GM20431 (cell line): ENCODE data around the gene HESX1.

ENCODE experiments used
- in situ Hi-C: fragments of 300-500 bp; cut with MseI, MboI; formaldehyde crosslinking; loops from one replicate; pipeline ENCODE4 v1.15.0; 2020; ENCODE audit warnings: low sequenced_read_pairs; ENCODE audit not compliant: unreplicated experiment

The HESX1 gene

DNA sequence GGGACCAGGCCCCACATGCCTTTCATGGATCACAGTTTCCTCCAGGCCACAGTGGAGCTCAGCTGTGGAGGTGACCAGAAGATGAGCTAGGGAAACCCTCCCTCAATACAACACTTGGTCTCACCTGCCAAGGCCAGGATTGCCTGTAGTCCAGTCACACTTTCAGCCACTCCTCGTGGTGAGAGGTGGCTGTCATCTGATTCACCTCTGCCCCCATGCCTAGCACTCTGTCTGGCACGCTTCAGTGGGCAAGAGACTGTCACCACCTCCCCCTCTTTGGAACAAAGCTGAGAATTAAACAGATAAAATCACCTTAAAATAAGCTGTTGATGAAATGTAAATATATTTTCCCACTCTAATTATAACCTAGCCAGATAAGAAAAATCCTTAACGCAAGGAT, 30.7 kb downstream of the HESX1 start:
- in situ Hi-C loops, result no loop called here

DNA sequence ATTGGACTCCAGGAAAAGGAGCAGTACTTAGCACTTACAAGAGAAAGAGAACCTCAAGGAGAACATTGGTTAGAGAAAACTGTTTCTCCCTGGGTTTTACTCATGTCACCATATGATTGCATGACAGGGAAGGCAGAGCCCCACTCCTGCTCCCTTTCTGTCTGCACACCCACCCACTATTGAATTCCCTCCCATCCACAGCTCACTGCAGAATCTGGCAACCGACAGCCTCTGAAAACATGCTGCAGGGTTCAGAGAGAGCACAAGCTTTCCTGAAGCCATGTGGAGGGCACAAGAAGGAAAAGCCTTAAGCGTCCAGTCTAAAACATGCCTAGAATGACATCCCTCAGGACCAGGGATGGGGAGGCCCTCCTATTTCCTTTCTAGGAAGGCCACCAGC, 31.6 kb downstream of the HESX1 start:
- in situ Hi-C loops, result no loop called here

DNA sequence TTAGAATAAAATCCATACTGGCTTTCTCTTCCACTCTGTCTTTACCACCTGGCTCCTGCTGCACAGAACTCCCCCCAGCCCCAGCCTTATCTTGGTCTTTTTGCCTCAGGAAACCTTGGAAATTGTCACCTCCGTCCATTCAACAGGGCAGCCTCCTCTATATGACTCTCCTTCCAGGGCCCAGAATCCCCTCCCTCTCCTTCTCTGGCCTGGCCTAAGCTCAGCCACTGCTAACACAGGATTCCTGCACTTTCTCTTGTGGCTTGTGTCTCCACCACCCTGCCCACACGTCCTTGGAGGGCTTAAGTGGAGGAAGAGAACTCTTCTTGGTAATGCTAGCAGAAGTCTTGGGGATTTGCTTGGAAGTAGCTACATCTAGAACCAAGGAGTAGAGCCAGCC, 33.1 kb downstream of the HESX1 start:
- in situ Hi-C loops, result no loop called here

DNA sequence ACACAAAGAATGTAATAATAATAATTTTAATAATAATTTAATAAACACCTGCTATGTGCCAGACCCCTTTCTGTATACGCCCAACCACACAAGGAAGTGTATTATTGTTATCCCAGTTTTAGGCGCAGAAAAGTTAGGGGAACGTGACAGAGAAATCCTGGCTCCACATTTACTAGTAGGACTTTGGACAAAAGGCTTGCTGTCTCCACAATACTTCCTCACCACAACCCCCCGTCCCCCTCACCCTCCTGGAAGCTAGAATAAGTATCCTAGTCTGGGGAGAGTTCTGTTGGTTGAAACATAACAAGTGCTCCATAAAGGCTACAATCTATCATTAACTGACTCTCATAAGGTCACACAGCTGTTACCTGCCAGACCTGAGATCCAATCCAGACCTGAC, 34.1 kb downstream of the HESX1 start:
- in situ Hi-C loops, result no loop called here

DNA sequence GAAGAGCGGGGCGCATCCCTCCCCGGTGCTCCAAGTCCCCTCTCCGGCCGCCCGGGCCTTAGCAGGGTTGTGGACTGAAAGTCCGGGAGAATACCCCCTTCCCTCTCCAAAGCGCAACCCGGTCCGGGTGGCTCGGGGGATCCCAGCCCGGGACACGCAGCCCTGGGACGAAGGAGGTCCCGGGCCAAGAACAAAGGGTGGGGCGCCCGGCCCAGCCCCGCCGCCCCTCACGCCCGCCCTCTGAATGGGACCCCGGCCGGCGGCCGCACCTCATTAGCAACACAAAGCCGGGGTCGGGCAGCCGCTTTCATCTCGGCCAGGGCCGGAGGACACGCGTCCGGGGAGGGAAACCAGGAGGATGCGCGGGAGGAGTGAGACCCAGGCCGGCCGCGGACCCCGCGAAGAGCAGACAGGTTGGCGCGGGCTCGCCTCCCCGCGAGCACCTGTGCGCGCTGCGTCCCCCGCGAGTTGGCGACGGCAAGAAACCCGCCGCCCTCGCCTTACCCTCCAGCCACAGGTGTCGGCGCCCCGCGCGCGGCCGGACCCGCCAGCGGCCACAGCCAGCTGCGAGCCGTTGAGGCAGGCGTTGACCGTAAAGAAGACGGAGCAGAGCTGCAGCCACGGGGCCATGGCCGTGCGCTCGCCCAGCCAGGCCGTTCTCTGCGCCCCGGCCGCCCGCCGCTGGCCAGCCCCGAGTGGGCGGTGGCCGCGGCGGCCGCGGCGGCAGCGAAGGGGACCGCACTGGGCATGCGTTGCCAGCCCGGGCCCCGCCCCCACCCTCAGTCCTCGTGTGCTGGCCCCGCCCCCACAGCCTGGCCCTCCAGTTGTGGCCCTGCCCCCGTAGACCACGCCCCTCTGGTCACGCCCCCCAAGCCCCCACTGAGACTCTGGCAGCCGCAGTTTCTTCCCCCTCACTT, 34.9 kb downstream of the HESX1 start, which contains the start of gene IL17RD:
TSS of gene IL17RD (minus strand) at position 697 of the 917 bp plus-strand sequence. CDS start at position 630, 67 bp downstream.
- in situ Hi-C loops, result no loop called here

DNA sequence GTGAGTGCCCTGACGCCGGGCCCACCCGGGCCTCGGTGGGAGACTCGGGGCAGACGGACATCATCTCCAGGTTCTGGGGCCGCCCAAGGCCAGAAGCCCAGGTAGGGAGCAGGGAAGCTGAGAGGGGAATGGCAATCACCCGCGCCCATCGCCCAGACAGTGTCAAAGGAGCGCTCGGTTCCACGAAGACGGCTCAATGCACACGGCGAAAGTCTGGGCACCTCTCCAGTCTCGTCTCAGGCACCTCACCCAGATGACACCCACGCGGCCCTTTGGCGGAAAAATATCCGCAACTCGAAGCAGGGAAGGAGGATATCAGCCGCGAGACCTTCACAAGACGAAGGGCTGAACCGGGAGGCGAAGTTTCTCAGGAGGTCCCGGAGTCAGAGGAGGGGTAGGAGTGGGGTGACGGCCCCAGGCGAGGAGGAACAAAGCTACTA, 35.5 kb downstream of the HESX1 start:
- in situ Hi-C loops, result no loop called here

DNA sequence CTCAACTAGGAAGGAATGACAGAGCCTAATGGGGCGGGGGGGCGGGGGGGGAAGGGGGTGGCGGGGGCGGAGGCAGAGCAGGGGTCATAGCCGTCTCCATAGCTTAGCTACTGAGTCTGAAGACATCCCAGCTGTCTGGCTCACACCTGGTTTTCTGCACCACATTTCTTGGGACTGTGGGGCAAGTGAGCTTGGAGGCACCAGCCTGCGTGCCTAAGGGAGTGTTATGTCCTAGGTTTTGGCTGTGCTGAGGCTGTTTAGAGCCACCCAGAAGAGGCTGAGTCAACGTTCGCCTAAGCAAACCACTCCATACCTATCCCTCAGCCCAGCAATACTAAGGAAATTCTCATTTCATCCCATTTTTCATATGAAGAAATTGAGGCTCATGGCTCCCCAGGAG, 36.0 kb downstream of the HESX1 start:
- in situ Hi-C loops, result no loop called here

DNA sequence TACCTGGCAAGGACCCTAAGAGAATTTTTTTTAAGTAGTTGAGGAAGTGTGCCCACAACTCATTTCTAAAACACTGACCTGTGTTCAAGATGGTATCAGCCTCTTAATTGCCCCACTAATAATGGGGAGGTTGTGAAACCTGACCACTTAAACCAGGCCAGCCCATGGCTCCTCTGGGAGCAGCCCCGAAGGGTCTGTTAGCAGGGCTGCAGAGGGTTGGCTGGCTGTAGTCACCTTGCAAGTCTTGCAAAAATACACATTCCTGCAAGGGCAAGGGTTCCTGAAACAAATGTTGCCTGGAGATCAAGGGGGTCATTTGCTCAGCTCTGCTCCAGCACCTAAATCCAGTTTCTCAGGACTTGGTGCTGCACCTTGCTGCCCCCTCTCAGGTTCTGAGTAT, 37.9 kb downstream of the HESX1 start:
- in situ Hi-C loops, result no loop called here

DNA sequence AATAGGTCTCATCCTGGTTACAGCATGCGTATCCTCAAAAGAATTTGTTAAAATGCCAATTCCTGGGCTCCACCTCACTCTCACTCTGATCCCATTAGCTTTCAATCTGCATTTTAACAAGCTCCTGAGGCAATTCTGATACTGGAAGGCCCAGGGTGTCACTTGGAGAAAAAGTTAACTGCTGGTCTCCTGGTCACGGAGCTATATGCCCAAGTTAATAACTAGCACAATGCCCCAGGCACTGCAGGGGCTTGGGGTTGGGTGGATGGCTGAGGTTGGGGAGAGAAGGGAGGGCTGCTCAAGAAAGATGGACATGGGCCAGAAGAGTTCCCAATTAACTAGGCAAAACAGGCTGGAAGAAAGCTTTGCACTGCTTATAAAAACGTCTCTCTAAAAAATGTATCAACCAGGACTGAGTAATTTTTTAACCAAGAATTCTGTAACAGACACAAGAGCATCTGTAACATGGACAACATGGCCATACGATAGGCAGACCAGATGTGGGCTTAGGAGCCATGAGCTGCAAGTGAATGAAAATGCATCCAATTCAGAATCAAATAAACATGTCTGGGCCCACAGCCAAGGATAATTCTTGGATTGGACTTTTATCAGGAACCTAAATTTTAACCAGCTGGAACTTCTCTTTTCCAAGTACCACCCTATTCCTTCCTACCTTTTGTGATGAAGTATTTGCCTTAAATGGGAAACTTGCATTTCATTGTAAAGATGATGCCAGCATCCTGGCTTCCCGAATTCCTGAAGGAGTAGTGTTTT, 38.8 kb downstream of the HESX1 start:
- in situ Hi-C loops, result no loop called here

DNA sequence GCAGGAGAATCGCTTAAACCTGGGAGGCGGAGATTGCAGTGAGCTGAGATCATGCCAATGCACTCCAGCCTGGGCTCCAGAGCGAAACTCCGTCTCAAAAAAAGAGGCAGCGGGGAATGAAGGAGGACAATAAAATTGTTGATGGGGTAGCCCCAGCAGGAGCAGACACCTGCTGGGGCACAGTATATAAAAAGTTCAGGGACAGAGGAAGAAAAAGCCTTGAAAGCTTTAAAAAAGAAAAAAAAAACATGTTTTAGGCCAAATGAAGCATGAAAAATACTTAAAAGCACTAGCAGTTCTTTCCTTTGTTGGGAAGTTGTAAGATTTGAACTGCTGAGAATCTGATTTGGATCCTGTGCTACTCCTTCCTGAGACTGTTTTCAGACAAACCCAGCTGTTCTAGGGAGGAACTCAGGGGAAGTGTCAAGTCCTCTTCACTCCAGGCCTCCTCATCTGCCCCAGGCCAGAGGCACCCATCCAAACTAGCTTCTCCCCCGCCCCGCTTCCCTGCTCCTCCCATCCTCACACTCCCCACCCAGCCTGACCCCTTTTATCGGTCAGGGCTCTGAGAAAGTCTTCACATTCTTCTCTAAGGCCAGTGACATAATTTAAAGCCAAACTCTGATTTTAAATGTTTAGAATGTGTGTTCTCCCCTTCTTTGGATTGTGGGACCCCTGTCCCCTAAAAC, 39.6 kb downstream of the HESX1 start:
- in situ Hi-C loops, result no loop called here

DNA sequence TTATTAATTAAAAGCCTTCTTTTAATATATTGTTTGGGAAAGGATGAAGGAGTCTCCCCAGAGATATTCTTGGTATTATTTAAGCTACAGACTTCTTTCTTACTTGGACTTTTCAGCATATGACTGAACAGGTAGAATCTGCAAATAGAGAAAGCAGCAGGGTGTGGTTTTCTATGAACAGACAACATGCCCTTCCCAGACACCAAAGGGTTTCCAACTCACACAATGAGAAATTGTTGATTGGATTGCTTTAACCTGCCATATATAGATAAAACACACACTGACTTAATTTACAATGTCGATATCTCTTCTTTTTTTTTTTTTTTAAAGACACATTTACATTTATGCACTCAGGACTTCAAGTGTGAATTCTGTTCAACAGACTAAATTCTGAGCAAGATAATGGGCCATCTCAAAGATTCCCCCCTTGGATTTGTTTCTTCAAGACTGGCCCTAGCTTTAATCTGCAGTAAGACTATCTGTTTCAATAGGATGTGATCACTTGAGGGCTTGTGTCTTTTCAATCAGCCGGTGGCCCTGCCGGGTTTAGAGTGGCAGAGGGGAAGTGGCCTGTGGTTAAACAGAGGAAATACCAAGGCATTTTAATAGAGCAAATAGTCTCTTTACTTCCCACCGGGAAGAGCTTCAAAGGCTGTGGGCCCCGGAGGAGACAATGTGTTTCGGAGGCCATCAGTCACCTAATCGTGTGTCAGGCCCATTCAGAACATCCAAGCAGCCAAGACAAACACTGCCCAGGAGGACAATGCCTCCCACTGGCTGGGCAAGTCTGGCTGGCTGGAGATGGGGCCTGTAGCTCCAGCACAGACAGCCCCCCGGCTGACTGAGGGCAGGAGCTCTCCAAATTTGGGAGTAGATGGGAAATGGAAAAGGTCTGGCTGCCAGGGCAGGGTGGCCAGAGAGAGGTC, 40.7 kb downstream of the HESX1 start:
- in situ Hi-C loops, result no loop called here

DNA sequence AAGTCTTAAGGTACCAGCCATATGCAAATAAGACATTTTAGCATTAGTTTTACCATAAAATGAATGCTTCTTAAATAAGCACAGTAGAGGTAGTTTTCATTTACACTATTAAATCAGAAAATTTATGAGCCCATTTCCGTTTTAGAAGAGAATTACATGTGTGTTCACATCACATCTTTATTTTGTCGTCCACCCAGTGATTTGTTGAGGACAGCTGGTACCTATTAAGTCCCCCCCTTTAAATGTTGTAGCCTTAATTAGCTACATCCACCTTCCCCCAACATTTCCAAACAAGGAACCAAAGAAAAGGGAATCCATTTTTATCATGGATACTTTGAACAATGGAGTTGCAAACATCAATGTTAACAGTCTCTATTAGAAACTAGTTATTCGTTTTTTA, 41.5 kb downstream of the HESX1 start:
- in situ Hi-C loops, result no loop called here

DNA sequence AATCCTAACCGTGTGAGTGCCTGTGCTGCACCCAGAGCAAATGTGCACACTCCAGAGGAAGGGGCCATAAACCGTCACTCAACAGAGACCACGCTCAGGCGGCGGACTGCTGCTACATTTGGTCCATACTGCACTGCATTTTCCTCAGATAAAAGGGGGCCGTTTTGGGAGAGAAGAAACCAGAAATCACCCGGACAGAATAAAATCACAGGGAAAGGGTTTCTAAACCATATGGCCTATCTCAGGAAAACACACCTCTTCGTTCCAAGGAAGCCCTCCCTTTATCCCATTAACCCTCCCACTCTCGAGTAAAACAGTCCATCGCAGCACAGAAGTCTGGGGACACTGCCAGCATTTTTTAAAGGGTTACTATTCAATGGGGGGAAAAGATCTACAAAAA, 42.2 kb downstream of the HESX1 start:
- in situ Hi-C loops, result no loop called here

DNA sequence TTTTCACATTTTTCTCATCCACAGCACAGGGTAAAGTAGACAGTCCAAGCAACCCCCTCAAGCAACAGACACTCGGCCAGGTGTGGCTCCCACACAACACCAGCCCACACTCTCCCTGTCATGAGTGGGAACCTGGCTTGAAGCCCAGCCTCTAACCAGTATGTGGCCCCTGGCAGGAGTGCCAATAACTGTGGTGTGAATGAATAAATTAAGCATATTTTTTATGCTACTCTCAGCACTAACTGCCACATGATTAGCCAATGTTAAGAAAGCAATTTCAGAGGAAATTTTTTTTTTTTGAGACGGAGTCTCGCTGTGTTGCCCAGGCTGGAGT, 44.5 kb downstream of the HESX1 start:
- in situ Hi-C loops, result no loop called here

DNA sequence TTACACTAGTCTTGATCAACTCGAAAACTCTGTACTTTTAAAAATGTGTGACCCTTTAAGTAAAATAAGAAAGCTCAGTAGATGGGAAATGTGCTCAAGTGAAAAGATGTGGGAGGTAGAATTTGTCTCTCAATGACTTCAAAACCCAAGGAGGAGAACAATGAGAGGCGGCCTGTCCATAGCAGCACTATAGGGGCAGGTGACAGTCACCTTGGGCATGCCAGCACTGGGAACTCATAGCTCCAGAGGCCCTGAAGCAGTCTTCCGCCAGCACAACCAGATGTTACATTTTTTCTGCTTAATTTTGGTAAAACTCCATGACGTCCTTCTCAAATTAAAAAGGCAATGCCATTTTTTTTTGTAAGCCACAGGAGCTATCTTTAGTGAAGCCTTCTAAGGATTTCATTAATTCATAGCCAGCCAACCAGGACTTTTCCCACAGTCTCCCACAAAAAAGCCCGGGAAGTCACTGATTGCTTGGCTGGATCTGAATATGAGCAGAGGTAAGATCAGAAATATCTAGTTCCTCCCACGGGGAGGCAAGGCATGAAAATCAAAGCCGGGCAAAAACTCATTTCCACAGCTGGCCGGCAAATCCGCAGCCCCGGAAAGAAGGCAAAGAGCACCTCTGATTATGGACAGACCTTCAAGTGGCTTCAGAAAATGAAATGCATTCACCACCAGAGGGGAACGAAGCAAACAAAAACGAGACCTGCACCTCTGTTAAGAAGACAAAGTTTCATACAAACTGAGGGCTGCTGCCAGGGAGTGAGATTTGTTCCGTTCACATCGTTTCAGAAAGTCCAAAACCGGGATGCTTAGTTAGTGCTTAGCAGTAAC, 45.1 kb downstream of the HESX1 start:
- in situ Hi-C loops, result no loop called here

DNA sequence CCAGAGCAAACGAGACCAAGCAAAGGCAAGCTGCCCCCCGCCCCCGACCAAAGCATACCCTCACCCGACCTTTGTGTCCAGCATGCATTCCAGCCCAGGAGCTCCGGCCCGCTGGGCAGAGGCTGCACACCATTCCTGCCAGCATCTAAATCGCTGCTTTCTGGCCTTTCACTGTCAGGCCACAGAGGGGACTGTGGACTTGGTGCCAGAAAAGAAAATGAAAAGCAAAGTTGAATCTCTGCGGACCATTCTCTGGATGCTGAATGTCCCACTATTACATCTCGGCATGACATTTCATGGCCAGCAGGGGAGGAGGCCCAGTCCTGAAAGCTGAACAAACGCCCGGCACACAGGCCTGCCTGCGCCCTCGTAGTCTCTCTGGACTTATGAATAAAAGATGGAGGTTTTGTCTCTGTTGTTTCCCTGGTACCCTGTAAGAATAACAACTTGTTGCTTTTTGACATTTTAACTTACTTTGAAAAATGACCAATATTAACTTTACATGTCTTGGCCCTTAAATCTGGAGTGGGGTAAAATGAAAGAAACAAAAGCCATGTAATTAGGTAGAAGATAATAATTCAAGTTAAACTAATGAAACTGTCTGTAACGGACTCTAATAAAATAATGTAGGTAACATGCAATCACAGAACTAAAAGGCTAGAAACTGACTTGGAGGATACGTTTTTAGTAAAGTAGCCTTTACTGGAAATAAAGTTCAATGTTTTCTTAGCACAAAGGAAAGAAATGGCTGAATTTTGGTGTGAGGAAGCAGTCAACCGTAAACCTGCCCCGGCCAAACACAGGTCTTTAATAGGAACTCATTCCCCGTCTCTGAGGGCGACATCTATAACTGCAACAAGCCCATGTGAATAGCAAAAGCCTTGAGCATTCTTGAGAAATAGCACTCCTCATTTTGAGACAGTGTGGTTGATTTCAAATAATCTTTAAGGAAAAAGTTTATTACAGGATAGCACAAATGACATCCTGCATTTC, 47.3 kb downstream of the HESX1 start:
- in situ Hi-C loops, result no loop called here

DNA sequence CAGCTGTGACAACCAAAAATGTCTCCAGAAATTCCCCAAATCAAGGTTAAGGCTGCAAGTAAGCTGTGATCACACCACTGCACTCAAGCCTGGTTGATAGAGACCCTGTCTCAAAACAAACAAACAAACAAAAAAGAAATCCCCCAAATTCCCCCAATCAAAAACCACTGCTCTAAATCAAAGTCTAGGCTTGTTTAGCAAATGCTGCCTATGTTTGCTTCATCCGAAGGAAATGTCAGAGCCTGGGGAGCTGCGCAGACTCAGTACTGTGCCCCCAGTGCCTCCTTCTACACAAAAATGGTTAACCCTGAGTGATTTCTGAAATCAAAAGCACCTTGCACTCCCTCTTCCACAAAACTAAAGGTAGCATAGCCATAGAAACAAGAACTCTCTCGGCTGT, 48.0 kb downstream of the HESX1 start:
- in situ Hi-C loops, result no loop called here

DNA sequence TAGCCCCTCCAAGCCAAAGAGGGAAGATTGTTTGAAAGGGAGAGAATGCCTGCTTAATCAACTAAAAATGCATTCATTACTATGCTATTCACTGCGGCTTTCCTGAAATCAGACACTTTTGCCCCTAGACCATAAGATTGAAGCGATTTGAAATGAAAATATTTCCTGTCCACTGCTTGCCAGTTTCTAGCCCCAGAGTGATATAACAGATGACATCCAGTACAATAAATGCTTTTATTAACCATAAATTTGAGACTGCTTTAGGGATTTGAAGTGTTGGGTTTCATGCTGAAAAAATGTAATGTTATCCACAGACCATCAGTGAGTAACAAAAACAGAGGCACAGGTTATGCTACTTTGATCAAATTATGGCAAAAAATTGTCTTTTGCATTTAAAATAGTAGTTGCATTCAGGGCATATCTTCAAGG, 48.7 kb downstream of the HESX1 start:
- in situ Hi-C loops, result no loop called here
